ENCODE measurements around the gene ABCC3.
A peak's percentile ranks its signal among the peaks of the same experiment; 100 is the strongest.

The ABCC3 gene

DNA sequence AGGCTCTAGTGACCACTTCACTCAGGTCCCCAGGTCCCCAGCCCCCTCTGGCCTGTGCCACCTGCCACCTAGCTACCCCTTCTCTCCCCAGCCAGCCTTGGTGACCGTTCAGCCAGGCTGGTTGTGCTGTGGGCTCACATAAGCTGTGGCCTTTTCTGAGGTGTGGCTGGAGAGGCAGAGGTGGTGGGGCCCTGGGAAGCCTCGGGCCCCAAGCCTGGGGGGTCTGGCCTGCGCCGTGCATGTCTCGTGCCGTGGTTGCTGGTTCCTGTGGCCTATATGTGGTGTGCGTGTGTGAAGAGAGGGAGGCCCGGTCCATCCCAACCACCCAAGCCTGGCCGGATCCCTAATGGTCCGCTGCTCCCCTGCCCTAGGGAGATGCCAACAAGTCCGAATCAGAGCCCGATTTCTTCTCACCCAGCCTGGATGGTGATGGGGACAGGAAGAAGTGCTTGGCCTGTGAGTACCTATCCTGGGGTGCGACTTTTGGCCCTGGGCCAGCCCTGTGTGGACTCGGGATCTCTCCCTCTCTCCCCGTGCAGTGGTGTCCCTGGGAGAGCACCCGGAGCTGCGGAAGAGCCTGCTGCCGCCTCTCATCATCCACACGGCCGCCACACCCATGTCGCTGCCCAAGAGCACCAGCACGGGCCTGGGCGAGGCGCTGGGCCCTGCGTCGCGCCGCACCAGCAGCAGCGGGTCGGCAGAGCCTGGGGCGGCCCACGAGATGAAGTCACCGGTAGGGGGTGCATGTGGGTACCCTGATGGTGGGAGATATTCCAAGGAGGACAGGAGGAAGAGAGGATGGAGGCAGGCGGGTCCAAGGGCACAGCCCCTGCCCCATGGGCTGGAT is 38.3 kb upstream of the ABCC3 start:
- H3K27ac ChIP-seq, result no peak overlapping the region
- TF ChIP-seq ZFX (IDR thresholded peaks at IDR 0.05; ENCODE audit: borderline replicate concordance), result no peak
- 0 out of 2 replicates have a peak, but pooled peaks have one; percentile 11 for TF ChIP-seq CTCF (IDR thresholded peaks at IDR 0.05)

DNA sequence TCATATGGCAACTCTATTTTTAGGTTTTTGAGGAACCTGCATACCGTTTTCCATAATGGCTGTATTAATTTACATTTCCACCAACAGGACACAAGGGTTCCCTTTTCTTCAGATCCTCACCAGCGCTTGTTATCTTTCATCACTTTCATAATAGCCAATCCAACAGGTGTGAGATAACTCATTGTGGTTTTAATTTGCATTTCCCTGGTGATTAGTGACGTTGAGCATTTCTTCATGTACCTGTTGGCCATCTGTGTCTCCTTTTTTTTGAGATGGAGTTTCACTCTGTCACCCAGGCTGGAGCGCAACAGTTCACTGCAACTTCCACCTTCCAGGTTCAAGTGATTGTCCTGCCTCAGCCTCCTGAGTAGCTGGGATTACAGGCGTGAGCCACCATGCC is 36.2 kb upstream of the ABCC3 start:
- TF ChIP-seq ZFX (IDR thresholded peaks at IDR 0.05; ENCODE audit: borderline replicate concordance) (no peak), CTCF (IDR thresholded peaks at IDR 0.05) (no peak)
- no peak overlapping the region for H3K27ac ChIP-seq

DNA sequence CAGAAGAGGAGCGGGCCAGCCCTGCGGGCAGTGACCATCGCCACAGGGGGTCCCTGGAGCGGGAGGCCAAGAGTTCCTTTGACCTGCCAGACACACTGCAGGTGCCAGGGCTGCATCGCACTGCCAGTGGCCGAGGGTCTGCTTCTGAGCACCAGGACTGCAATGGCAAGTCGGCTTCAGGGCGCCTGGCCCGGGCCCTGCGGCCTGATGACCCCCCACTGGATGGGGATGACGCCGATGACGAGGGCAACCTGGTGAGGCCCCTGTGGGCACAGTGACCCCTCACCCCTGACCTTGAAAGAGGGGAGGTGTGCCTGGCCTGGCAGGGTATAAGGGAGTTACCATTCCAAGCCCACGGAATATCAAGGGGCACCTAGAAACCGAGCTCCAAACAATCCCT is 35.1 kb upstream of the ABCC3 start:
- TF ChIP-seq ZFX (IDR thresholded peaks at IDR 0.05; ENCODE audit: borderline replicate concordance) (no peak), CTCF (IDR thresholded peaks at IDR 0.05) (no peak)
- H3K27ac ChIP-seq, result no peak overlapping the region

GRCh38 chr17:50601823-50602375 is 32.8 kb upstream of the ABCC3 start:
- H3K27ac ChIP-seq, result no peak overlapping the region
- no peak for TF ChIP-seq CTCF (IDR thresholded peaks at IDR 0.05)
- TF ChIP-seq ZFX (IDR thresholded peaks at IDR 0.05; ENCODE audit: borderline replicate concordance), result no peak

GRCh38 chr17:50602836-50603235 is 31.8 kb upstream of the ABCC3 start:
- TF ChIP-seq CTCF (IDR thresholded peaks at IDR 0.05) (no peak), ZFX (IDR thresholded peaks at IDR 0.05; ENCODE audit: borderline replicate concordance) (no peak)
- no peak overlapping the region for H3K27ac ChIP-seq

GRCh38 chr17:50603340-50603739 is 31.3 kb upstream of the ABCC3 start:
- no peak overlapping the region for H3K27ac ChIP-seq
- TF ChIP-seq CTCF (IDR thresholded peaks at IDR 0.05) (no peak; the same call in none of the 2 replicates), ZFX (IDR thresholded peaks at IDR 0.05; ENCODE audit: borderline replicate concordance) (no peak)

DNA sequence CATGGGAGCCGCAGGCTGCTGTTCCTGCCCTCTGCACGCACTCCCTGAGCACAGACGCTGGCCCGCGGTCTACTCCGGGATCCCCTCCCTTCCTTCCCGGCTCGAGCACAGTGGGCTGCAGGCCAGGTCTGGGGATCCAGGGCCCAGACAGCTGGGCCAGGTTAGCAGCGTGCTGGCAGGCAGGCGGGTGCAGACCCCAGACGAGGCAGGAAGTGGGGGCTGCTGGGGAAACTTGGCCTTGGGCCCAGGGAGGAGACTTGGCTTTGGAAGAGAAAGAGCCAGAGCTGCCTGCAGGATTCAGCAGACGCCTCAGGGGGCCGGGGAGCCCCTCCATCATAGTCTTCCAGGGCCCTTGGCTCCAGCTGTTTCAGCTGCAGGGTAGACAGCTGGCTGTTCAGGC is 30.2 kb upstream of the ABCC3 start:
- TF ChIP-seq ZFX (IDR thresholded peaks at IDR 0.05; ENCODE audit: borderline replicate concordance) (no peak), CTCF (IDR thresholded peaks at IDR 0.05) (no peak)
- H3K27ac ChIP-seq, result no peak overlapping the region

All from 22Rv1 (cell line).